NB4 (cell line): ENCODE results near the gene UTS2B.

Experiments used
- DNase-seq: peaks from one replicate; pipeline ENCODE4 v3.0.0; 2010; ENCODE audit warnings: low read depth
- H3K4me3 ChIP-seq: one replicate; pipeline ENCODE4 v1.5.1; 2011; ENCODE audit warnings: mild to moderate bottlenecking, low read depth, low read length, moderate library complexity
- CTCF ChIP-seq: IDR thresholded peaks from one replicate; pipeline ENCODE4 v1.5.1; 2012; ENCODE audit warnings: low read depth, low read length
- MAX ChIP-seq: IDR thresholded peaks from 2 replicates; pipeline ENCODE4 v1.6.1; 2011; ENCODE audit warnings: low read depth, low read length
- MYC ChIP-seq: IDR thresholded peaks from 2 replicates; pipeline ENCODE4 v1.6.1; 2011; ENCODE audit warnings: low read depth, low read length
- POLR2A ChIP-seq: IDR thresholded peaks from 2 replicates; pipeline ENCODE4 v1.6.1; 2011; ENCODE audit warnings: mild to moderate bottlenecking; ENCODE audit not compliant: insufficient read length; ENCODE audit errors: extremely low read depth

Gene UTS2B

GRCh38 chr3:191298846-191299245 lies 31.5 kb downstream of the UTS2B start:
- H3K4me3 ChIP-seq = no peak overlapping the region
- TF ChIP-seq MAX (no peak), MYC (no peak), CTCF (no peak), POLR2A (no peak)
- DNase-seq = no peak

- no peak for DNase-seq
- H3K4me3 ChIP-seq = no peak overlapping the region
- TF ChIP-seq POLR2A (no peak), CTCF (no peak), MYC (no peak), MAX (no peak)
Measured at GRCh38 chr3:191296041-191296541, 34.2 kb downstream of the UTS2B start.

GRCh38 chr3:191294291-191294690 lies 36.0 kb downstream of the UTS2B start:
- DNase-seq = no peak
- no peak overlapping the region for H3K4me3 ChIP-seq

GRCh38 chr3:191292243-191293015 lies 37.9 kb downstream of the UTS2B start:
- TF ChIP-seq MAX (no peak), POLR2A (no peak), CTCF (no peak)
- H3K4me3 ChIP-seq = no peak overlapping the region
- no peak for DNase-seq

More at GRCh38 chr3:191294291-191294690, 36.0 kb downstream of the UTS2B start:
- TF ChIP-seq POLR2A (no peak), MYC (no peak), MAX (no peak), CTCF (no peak)

- TF ChIP-seq MAX (no peak), CTCF (no peak), POLR2A (no peak), MYC (no peak)
- no peak overlapping the region for H3K4me3 ChIP-seq
- DNase-seq = no peak
Measured at GRCh38 chr3:191290311-191291025, 39.9 kb downstream of the UTS2B start.
